ENCODE data around the gene OCA2.

OCA2 gene

GRCh38 chr15:27707257-27707656 is 391.9 kb downstream of the OCA2 start:
- no peak overlapping the region for H3K27ac ChIP-seq (replicated peaks)
- H3K27me3 ChIP-seq (ENCODE audit: insufficient read depth, poor library complexity, severe bottlenecking): no peaks in the 10 kb centered on the region
- TF ChIP-seq GABPA (IDR thresholded peaks at IDR 0.05; ENCODE audit: low read depth) (no peak), REST (IDR thresholded peaks at IDR 0.05; ENCODE audit: insufficient replicate concordance, low read depth) (no peak), SPI1 (IDR thresholded peaks at IDR 0.05; ENCODE audit: borderline replicate concordance, low read depth) (no peak), POLR2AphosphoS5 (IDR thresholded peaks at IDR 0.05; ENCODE audit: low read depth) (no peak)
- TF ChIP-seq, protein P1, sequence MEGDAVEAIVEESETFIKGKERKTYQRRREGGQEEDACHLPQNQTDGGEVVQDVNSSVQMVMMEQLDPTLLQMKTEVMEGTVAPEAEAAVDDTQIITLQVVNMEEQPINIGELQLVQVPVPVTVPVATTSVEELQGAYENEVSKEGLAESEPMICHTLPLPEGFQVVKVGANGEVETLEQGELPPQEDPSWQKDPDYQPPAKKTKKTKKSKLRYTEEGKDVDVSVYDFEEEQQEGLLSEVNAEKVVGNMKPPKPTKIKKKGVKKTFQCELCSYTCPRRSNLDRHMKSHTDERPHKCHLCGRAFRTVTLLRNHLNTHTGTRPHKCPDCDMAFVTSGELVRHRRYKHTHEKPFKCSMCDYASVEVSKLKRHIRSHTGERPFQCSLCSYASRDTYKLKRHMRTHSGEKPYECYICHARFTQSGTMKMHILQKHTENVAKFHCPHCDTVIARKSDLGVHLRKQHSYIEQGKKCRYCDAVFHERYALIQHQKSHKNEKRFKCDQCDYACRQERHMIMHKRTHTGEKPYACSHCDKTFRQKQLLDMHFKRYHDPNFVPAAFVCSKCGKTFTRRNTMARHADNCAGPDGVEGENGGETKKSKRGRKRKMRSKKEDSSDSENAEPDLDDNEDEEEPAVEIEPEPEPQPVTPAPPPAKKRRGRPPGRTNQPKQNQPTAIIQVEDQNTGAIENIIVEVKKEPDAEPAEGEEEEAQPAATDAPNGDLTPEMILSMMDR (IDR thresholded peaks at IDR 0.05; ENCODE audit: insufficient read depth, low read length): no peak
- DNase-seq (ENCODE audit: low read depth in 1 of 2, low spot score in 1 of 2): no peak
- no peak overlapping the region for H3K4me3 ChIP-seq (replicated peaks; ENCODE audit: insufficient read depth, low read length)

DNA sequence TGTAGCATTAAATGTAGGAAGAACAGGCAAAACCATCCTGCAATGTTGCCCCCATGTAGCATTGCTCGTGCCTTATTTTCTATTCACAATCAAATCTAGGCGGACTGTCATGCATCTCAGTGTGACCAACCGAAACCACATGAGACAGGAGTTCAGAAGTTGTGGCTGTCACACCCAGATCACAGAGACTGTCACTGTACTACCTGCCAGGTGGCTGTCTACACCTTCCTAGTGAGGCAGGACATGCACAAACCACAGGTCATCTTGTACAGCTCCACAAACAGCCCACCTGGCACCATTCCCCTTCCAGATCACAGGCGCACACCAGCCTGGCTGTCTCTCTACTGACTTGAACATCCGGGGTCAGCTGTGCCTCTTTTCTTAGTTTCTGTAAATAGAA is 392.8 kb downstream of the OCA2 start:
- no peak overlapping the region for H3K4me3 ChIP-seq (replicated peaks; ENCODE audit: insufficient read depth, low read length)
- no peak for DNase-seq (ENCODE audit: low read depth in 1 of 2, low spot score in 1 of 2)
- no peak overlapping the region for H3K27ac ChIP-seq (replicated peaks)
- no peaks in the 10 kb centered on the region for H3K27me3 ChIP-seq (ENCODE audit: insufficient read depth, poor library complexity, severe bottlenecking)
- no peak for TF ChIP-seq SPI1 (IDR thresholded peaks at IDR 0.05; ENCODE audit: borderline replicate concordance, low read depth)
- TF ChIP-seq, protein P1 (IDR thresholded peaks at IDR 0.05; ENCODE audit: insufficient read depth, low read length): no peak
- TF ChIP-seq GABPA (IDR thresholded peaks at IDR 0.05; ENCODE audit: low read depth): no peak

DNA sequence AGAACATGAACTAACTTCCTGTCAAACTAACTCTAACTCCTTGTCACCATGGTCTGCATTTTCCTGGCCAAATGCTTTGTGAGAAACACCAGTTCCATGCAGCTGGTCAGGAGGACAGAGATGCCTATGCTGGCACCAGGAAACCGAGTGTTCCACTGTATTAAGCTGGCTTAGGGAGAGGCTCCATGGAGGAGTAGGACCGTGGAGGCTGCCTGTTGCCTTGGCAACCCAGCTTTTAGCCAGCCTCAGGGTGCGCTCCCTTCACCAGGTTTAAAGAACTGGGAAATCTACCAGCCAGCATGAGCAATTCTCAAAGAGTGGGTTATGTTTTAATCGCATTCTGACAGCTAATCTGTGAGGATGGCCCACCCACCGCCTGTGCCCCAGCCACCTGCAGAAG is 394.1 kb downstream of the OCA2 start:
- Histone ChIP-seq H3K27me3 (ENCODE audit: insufficient read depth, poor library complexity, severe bottlenecking) (no peaks in the 10 kb centered on the region), H3K4me3 (replicated peaks; ENCODE audit: insufficient read depth, low read length) (no peak overlapping the region), H3K27ac (replicated peaks) (no peak overlapping the region)
- TF ChIP-seq REST (IDR thresholded peaks at IDR 0.05; ENCODE audit: insufficient replicate concordance, low read depth): no peak
- no peak for TF ChIP-seq POLR2AphosphoS5 (IDR thresholded peaks at IDR 0.05; ENCODE audit: low read depth)
- TF ChIP-seq, protein P1 (IDR thresholded peaks at IDR 0.05; ENCODE audit: insufficient read depth, low read length): no peak
- TF ChIP-seq SPI1 (IDR thresholded peaks at IDR 0.05; ENCODE audit: borderline replicate concordance, low read depth): no peak
- TF ChIP-seq GABPA (IDR thresholded peaks at IDR 0.05; ENCODE audit: low read depth): no peak
- no peak for DNase-seq (ENCODE audit: low read depth in 1 of 2, low spot score in 1 of 2)

Measured in HL-60 (cell line).